Activated naive CD8-positive, alpha-beta T cell treated with anti-CD3 and anti-CD28 coated beads, Interleukin-2, amount 10 ng/mL, durations not matched to agents 7 days and 5 days (primary cell): ENCODE data around the gene GLUL. TPM values are rescaled to one million over a fixed set of nuclear protein-coding genes. Genes with fewer than 3 reads are reported as not detected.
"Not testable (repeated sequence)": the region's sequence is repeated elsewhere in the genome, so short reads cannot be mapped to it uniquely, and the experiment has no call there.

Experiments used
- ATAC-seq: fragments of 150-1000 bp; cut with Tn5 transposase; one replicate; pipeline ENCODE4 v1.10.0; 2021; ENCODE audit warnings: low read depth, moderate library complexity
- POLR2A ChIA-PET: fragments of 350-600 bp; sonication (Branson Sonifier 250); formaldehyde crosslinking; loops from one replicate; lab custom pipeline; 2021; ENCODE audit warnings: antibody characterized with exemption; lab: Charles Lee
- DNase-seq: peaks from one replicate; pipeline ENCODE4 v3.0.0; 2021
- H3K27ac Mint-ChIP-seq: one replicate; pipeline ENCODE4 v1.8.0; 2022; ENCODE audit warnings: mild to moderate bottlenecking, mixed read lengths
- H3K27me3 Mint-ChIP-seq: one replicate; pipeline ENCODE4 v1.8.0; 2022; ENCODE audit warnings: mild to moderate bottlenecking, moderate library complexity, mixed read lengths
- H3K36me3 Mint-ChIP-seq: one replicate; pipeline ENCODE4 v1.8.0; 2021; ENCODE audit warnings: mild to moderate bottlenecking, mixed read lengths
- H3K4me1 Mint-ChIP-seq: one replicate; pipeline ENCODE4 v1.8.0; 2021; ENCODE audit warnings: mixed read lengths
- H3K4me3 Mint-ChIP-seq: one replicate; pipeline ENCODE4 v1.8.0; 2022; ENCODE audit warnings: mild to moderate bottlenecking, moderate library complexity, mixed read lengths
- H3K9me3 Mint-ChIP-seq: one replicate; pipeline ENCODE4 v1.8.0; 2021; ENCODE audit warnings: mixed read lengths
- total RNA-seq, 2 experiments: library from RNA; stranded (reverse); gene quantifications; one replicate each; pipeline ENCODE4 v1.2.3, GENCODE V29; 2021

Gene GLUL
- total RNA-seq, 2 experiments from 2014 or later, result 65.8 to 72.8 TPM

- Mint-ChIP-seq H3K27ac (no peak overlapping the region), H3K27me3 (peaks cover 30% of the 10 kb centered on the region), H3K4me3 (peak overlapping the region; percentile 90), H3K36me3 (peaks cover 42% of the 10 kb centered on the region), H3K4me1 (peaks cover 17% of the 10 kb centered on the region), H3K9me3 (no peaks in the 10 kb centered on the region)
- no peak for DNase-seq
- POLR2A ChIA-PET, result interaction anchor here (2.0 kb wide), 1 partner anchor 301 kb away, joined by 8 read pairs; no protein-coding TSS in a partner anchor
- ATAC-seq, result no peak
Measured at GRCh38 chr1:182388392-182389134, 3.0 kb downstream of the GLUL start.

- DNase-seq (no peak), ATAC-seq (no peak)
- Mint-ChIP-seq H3K4me3 (no peak overlapping the region), H3K9me3 (no peaks in the 10 kb centered on the region), H3K4me1 (peaks cover 15% of the 10 kb centered on the region), H3K27ac (no peak overlapping the region), H3K36me3 (peaks cover 45% of the 10 kb centered on the region), H3K27me3 (peaks cover 21% of the 10 kb centered on the region)
- POLR2A ChIA-PET, result no interaction called here
Measured at GRCh38 chr1:182387566-182387965, 4.0 kb downstream of the GLUL start.

GRCh38 chr1:182386980-182387379 lies 4.6 kb downstream of the GLUL start:
- H3K9me3 Mint-ChIP-seq, result no peaks in the 10 kb centered on the region
- H3K27me3 Mint-ChIP-seq, result peaks cover 19% of the 10 kb centered on the region
- no peak overlapping the region for H3K4me3 Mint-ChIP-seq
- H3K27ac Mint-ChIP-seq, result no peak overlapping the region
- DNase-seq (no peak), ATAC-seq (no peak)
- H3K4me1 Mint-ChIP-seq, result peaks cover 15% of the 10 kb centered on the region
- POLR2A ChIA-PET, result no interaction called here
- peaks cover 45% of the 10 kb centered on the region for H3K36me3 Mint-ChIP-seq

GRCh38 chr1:182385885-182386853 lies 5.4 kb downstream of the GLUL start:
- Mint-ChIP-seq H3K27ac (no peak overlapping the region), H3K27me3 (peaks cover 17% of the 10 kb centered on the region), H3K4me1 (peaks cover 15% of the 10 kb centered on the region), H3K4me3 (no peak overlapping the region), H3K9me3 (no peaks in the 10 kb centered on the region), H3K36me3 (peaks cover 48% of the 10 kb centered on the region)
- POLR2A ChIA-PET, result no interaction called here
- ATAC-seq (no peak), DNase-seq (no peak)

- Mint-ChIP-seq H3K27ac (no peak overlapping the region), H3K4me1 (peaks cover 7% of the 10 kb centered on the region), H3K4me3 (no peak overlapping the region), H3K27me3 (peaks cover 4% of the 10 kb centered on the region), H3K36me3 (peaks cover 44% of the 10 kb centered on the region), H3K9me3 (no peaks in the 10 kb centered on the region)
- ATAC-seq (no peak), DNase-seq (no peak)
- POLR2A ChIA-PET, result no interaction called here
Measured at GRCh38 chr1:182384387-182384960, 7.1 kb downstream of the GLUL start.

GRCh38 chr1:182383934-182384333 lies 7.7 kb downstream of the GLUL start:
- no peaks in the 10 kb centered on the region for H3K27me3 Mint-ChIP-seq
- H3K4me1 Mint-ChIP-seq, result peaks cover 4% of the 10 kb centered on the region
- POLR2A ChIA-PET, result no interaction called here
- no peak overlapping the region for H3K27ac Mint-ChIP-seq
- H3K36me3 Mint-ChIP-seq, result peaks cover 44% of the 10 kb centered on the region
- DNase-seq, result no peak
- no peaks in the 10 kb centered on the region for H3K9me3 Mint-ChIP-seq
- no peak overlapping the region for H3K4me3 Mint-ChIP-seq
- no peak for ATAC-seq

- no peak overlapping the region for H3K4me3 Mint-ChIP-seq
- H3K36me3 Mint-ChIP-seq, result peaks cover 40% of the 10 kb centered on the region
- POLR2A ChIA-PET, result no interaction called here
Measured at GRCh38 chr1:182383037-182383661, 8.4 kb downstream of the GLUL start.

GRCh38 chr1:182381962-182382819 lies 9.4 kb downstream of the GLUL start:
- Mint-ChIP-seq H3K36me3 (peaks cover 33% of the 10 kb centered on the region), H3K4me1 (peaks cover 2% of the 10 kb centered on the region), H3K27ac (no peak overlapping the region), H3K4me3 (no peak overlapping the region), H3K9me3 (no peaks in the 10 kb centered on the region), H3K27me3 (no peaks in the 10 kb centered on the region)
- POLR2A ChIA-PET, result no interaction called here
- DNase-seq (no peak), ATAC-seq (no peak)

More at GRCh38 chr1:182383037-182383661, 8.4 kb downstream of the GLUL start:
- Mint-ChIP-seq H3K9me3 (no peaks in the 10 kb centered on the region), H3K27me3 (no peaks in the 10 kb centered on the region), H3K4me1 (peaks cover 2% of the 10 kb centered on the region), H3K27ac (no peak overlapping the region)
- no peak for DNase-seq
- no peak for ATAC-seq

GRCh38 chr1:182380199-182380598 lies 11.4 kb downstream of the GLUL start:
- H3K9me3 Mint-ChIP-seq, result no peaks in the 10 kb centered on the region
- peaks cover 15% of the 10 kb centered on the region for H3K36me3 Mint-ChIP-seq
- DNase-seq (no peak), ATAC-seq (no peak)
- no peak overlapping the region for H3K4me3 Mint-ChIP-seq
- no peaks in the 10 kb centered on the region for H3K27me3 Mint-ChIP-seq
- peaks cover 2% of the 10 kb centered on the region for H3K4me1 Mint-ChIP-seq
- H3K27ac Mint-ChIP-seq, result no peak overlapping the region
- POLR2A ChIA-PET, result no interaction called here

GRCh38 chr1:182379781-182380180 lies 11.8 kb downstream of the GLUL start:
- POLR2A ChIA-PET, H3K27ac Mint-ChIP-seq: not testable (repeated sequence)

GRCh38 chr1:182376936-182377574 lies 14.5 kb downstream of the GLUL start:
- no peak for ATAC-seq
- Mint-ChIP-seq H3K4me1 (peaks cover 2% of the 10 kb centered on the region), H3K27ac (no peak overlapping the region), H3K9me3 (no peaks in the 10 kb centered on the region), H3K36me3 (peaks cover 3% of the 10 kb centered on the region), H3K27me3 (peaks cover 9% of the 10 kb centered on the region), H3K4me3 (no peak overlapping the region)
- POLR2A ChIA-PET, result no interaction called here
- DNase-seq, result no peak

More at GRCh38 chr1:182379781-182380180, 11.8 kb downstream of the GLUL start:
- not testable (repeated sequence) for DNase-seq, H3K27me3 Mint-ChIP-seq, H3K4me3 Mint-ChIP-seq, ATAC-seq, H3K9me3 Mint-ChIP-seq, H3K4me1 Mint-ChIP-seq
- peaks cover 15% of the 10 kb centered on the region for H3K36me3 Mint-ChIP-seq
